ENCODE measurements around the gene TNFSF18. TPM values are rescaled to one million over a fixed set of nuclear protein-coding genes. Genes with fewer than 3 reads are reported as not detected.

Gene TNFSF18
- total RNA-seq, 2 experiments from 2014 or later: not detected

DNA sequence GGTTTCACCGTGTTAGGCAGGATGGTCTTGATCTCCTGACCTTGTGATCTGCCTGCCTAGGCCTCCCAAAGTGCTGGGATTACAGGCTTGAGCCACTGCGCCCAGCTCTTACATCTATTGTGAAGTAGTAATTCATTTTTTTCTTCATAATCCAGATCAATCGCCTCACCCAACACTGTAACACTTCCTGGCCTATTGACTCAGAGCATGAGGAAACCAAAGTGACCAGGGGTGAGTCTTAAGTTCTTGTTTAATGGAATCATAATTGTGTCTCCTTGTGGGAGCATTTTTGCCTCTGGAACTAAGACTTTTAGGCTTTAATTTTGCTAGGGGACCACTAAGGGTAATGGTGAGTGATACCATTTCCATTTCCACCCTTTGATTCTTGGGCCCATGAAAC lies 27.4 kb downstream of the TNFSF18 start:
- Mint-ChIP-seq H3K27me3 (ENCODE audit: low read depth) (peaks cover 1% of the 10 kb centered on the region), H3K4me1 (ENCODE audit: low read depth) (no peaks in the 10 kb centered on the region), H3K36me3 (ENCODE audit: low read depth) (no peaks in the 10 kb centered on the region), H3K4me3 (no peak overlapping the region), H3K9me3 (no peaks in the 10 kb centered on the region), H3K27ac (no peak overlapping the region)
- intact Hi-C loops (cut with micrococcal nuclease): no loop called here
- CTCF ChIA-PET: no interaction called here
- DNase-seq: no peak

DNA sequence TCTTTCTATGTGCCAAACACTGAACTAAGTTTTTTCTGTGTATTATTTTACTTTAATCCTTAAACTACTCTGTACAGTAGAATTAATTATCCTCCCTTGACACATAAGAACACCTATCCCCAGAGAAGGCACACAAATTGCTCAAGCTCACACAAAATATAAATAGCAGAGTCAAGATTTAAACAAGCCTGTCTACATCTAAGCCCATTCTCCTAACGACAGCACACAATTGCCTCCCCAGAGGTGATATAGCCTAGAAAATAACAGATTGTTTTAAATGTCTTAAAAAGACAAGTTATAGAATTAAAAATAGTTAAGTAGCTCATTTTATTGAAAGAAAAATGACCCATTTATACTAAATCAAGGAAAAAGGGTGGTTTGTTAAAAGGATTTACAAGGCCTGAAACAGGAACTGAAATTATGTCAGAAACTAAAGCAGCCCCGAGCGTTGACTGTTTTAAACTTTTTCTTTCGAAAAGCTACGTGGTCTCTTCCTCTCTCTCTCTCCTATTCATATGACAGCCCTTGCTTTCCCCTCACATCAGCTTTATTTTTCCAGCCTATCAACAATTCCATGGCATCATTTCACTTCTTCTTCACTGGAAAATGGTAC lies 30.5 kb downstream of the TNFSF18 start:
- peaks cover 3% of the 10 kb centered on the region for H3K4me1 Mint-ChIP-seq (ENCODE audit: low read depth)
- intact Hi-C loops (cut with micrococcal nuclease): no loop called here
- DNase-seq: no peak
- CTCF ChIA-PET: no interaction called here
- no peak overlapping the region for H3K27ac Mint-ChIP-seq
- H3K27me3 Mint-ChIP-seq (ENCODE audit: low read depth): no peaks in the 10 kb centered on the region
- no peaks in the 10 kb centered on the region for H3K9me3 Mint-ChIP-seq
- no peaks in the 10 kb centered on the region for H3K36me3 Mint-ChIP-seq (ENCODE audit: low read depth)
- H3K4me3 Mint-ChIP-seq: no peak overlapping the region

DNA sequence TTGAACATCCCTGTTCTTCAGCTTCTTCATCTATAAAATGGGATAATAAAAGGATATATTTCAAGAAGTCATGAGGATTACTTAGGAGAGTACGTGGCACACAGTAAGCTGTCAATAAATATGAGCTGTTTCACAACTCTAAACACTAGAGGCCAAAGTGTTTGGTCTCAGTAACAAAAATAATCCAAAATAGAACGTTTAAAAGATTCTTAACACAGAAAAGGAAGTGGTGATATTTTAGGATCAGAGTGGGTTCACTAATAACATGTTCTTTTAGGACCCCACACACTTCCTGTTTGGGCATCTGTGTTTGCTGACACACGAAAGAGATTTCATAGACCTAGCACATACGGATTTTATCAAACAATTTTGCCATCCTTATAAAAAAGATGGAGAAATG lies 32.9 kb downstream of the TNFSF18 start:
- intact Hi-C loops (cut with micrococcal nuclease): no loop called here
- Mint-ChIP-seq H3K4me3 (no peak overlapping the region), H3K27ac (no peak overlapping the region), H3K36me3 (ENCODE audit: low read depth) (no peaks in the 10 kb centered on the region), H3K27me3 (ENCODE audit: low read depth) (no peaks in the 10 kb centered on the region), H3K9me3 (no peaks in the 10 kb centered on the region), H3K4me1 (ENCODE audit: low read depth) (peaks cover 3% of the 10 kb centered on the region)
- CTCF ChIA-PET: interaction anchor here (0.6 to 0.9 kb wide), 4 partner anchors 41 to 1015 kb away, joined by 3 to 4 read pairs (median 4); no protein-coding TSS in a partner anchor
- no peak for DNase-seq

DNA sequence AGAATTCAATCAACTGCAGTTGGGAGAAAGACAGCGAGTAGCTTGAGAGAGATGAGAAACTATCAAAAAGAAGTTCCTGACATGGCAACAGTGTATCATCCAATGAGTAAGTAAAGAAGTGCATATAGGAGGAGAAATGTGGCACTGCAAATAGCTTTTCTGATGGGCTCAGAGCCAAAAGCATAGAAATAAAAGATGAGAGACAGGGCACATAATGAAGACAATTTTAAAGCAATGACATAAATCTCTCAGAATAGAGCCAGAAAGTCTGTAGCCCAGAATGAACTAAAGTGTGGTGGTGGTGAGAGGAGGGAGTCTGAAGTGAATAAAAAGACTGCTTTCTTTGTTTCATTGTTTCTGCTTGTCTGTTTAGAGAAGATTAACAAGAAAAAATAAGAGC lies 34.3 kb downstream of the TNFSF18 start:
- intact Hi-C loops (cut with micrococcal nuclease): no loop called here
- Mint-ChIP-seq H3K36me3 (ENCODE audit: low read depth) (no peaks in the 10 kb centered on the region), H3K27ac (no peak overlapping the region), H3K9me3 (no peaks in the 10 kb centered on the region), H3K27me3 (ENCODE audit: low read depth) (no peaks in the 10 kb centered on the region), H3K4me1 (ENCODE audit: low read depth) (peaks cover 3% of the 10 kb centered on the region), H3K4me3 (no peak overlapping the region)
- no peak for DNase-seq
- CTCF ChIA-PET: no interaction called here

DNA sequence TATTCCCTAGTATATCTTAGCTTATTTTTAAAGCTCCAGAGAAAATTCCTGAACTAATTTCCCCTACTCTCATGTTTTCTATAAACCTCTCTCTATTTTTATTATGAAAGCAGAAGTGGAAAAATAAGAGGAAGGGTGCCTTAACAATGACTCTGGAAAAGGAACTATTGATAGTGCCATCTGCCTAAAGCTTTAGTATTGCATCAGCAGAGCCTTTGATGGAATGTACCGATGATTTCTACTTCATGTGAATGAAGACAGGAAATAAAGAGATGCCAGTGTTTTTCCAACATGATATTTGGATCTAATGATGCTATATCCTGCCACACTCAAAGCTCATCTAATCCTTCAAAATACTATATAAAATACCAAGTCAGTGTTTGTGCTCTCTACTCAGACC lies 35.1 kb downstream of the TNFSF18 start:
- H3K9me3 Mint-ChIP-seq: no peaks in the 10 kb centered on the region
- H3K4me3 Mint-ChIP-seq: no peak overlapping the region
- DNase-seq: no peak
- intact Hi-C loops (cut with micrococcal nuclease): no loop called here
- no peak overlapping the region for H3K27ac Mint-ChIP-seq
- H3K36me3 Mint-ChIP-seq (ENCODE audit: low read depth): no peaks in the 10 kb centered on the region
- H3K4me1 Mint-ChIP-seq (ENCODE audit: low read depth): peaks cover 3% of the 10 kb centered on the region
- CTCF ChIA-PET: interaction anchor here (0.6 to 1.5 kb wide), 2 partner anchors 11 to 290 kb away, joined by 3 read pairs; no protein-coding TSS in a partner anchor
- no peaks in the 10 kb centered on the region for H3K27me3 Mint-ChIP-seq (ENCODE audit: low read depth)

DNA sequence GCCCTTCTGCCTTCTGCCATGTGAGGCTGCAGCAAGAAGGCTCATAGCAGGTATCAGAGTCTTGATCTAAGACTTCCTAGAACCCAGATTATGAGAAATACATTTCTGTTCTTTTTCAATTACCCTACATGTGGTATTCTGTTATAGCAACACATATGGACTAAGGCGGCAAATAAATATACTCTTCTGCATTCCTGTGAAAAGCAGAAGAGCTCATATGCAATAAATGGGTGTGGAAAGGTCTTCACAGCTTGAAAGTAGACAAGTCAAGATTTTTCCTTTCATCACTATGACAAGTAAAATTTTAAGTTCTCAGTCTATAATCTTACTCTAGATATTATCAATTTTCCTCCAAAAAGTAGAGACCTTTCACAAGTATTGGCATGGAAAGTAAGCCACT lies 36.6 kb downstream of the TNFSF18 start:
- no peak for DNase-seq
- Mint-ChIP-seq H3K36me3 (ENCODE audit: low read depth) (no peaks in the 10 kb centered on the region), H3K4me3 (no peak overlapping the region), H3K4me1 (ENCODE audit: low read depth) (peaks cover 3% of the 10 kb centered on the region), H3K9me3 (no peaks in the 10 kb centered on the region), H3K27ac (no peak overlapping the region), H3K27me3 (ENCODE audit: low read depth) (no peaks in the 10 kb centered on the region)
- intact Hi-C loops (cut with micrococcal nuclease): no loop called here
- CTCF ChIA-PET: interaction anchor here (1.5 kb wide), 1 partner anchor 13 kb away, joined by 3 read pairs; no protein-coding TSS in a partner anchor

DNA sequence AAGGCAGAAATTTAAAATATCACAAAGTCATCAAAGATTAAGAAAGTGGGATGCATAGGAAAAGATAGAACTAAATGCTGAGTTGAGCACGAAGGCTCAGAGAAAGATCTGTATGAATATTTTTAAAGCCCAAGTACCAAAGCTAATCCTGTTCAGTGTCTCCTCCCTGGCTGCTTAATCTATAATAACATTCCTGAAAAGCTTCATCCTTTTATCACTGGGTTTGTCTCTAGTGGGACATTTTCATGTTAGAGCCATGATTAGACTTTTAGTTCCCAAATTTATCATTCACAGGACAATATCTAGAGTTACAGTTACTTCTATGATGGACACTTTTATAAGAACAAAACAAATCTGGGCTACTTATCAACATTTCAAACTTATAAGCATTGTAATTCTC lies 38.6 kb downstream of the TNFSF18 start:
- Mint-ChIP-seq H3K27ac (no peak overlapping the region), H3K36me3 (ENCODE audit: low read depth) (no peaks in the 10 kb centered on the region), H3K4me1 (ENCODE audit: low read depth) (no peaks in the 10 kb centered on the region), H3K4me3 (no peak overlapping the region), H3K27me3 (ENCODE audit: low read depth) (no peaks in the 10 kb centered on the region), H3K9me3 (no peaks in the 10 kb centered on the region)
- no peak for DNase-seq
- intact Hi-C loops (cut with micrococcal nuclease): no loop called here
- CTCF ChIA-PET: no interaction called here

DNA sequence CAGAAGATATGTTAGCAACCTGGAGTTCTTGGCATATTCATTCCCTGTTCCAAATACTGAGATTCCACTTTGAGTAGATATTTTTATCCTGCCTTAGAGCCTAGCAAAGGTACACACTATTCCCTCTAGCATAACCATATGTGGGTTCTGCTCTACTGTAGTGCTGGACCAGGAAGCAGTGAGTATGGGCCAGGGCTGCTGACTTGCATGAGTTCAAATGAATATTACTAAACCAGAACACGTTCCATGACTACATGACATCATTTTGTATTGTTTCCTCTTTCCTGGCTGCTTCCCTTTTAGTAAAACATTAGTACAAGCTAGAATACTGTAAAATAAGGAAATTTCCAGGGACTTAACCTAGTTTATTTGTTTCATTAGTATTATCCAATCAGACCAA lies 41.1 kb downstream of the TNFSF18 start:
- H3K4me3 Mint-ChIP-seq: no peak overlapping the region
- H3K27me3 Mint-ChIP-seq (ENCODE audit: low read depth): no peaks in the 10 kb centered on the region
- DNase-seq: no peak
- no peak overlapping the region for H3K27ac Mint-ChIP-seq
- no peaks in the 10 kb centered on the region for H3K9me3 Mint-ChIP-seq
- H3K4me1 Mint-ChIP-seq (ENCODE audit: low read depth): peaks cover 12% of the 10 kb centered on the region
- no peaks in the 10 kb centered on the region for H3K36me3 Mint-ChIP-seq (ENCODE audit: low read depth)
- CTCF ChIA-PET: no interaction called here
- intact Hi-C loops (cut with micrococcal nuclease): no loop called here

DNA sequence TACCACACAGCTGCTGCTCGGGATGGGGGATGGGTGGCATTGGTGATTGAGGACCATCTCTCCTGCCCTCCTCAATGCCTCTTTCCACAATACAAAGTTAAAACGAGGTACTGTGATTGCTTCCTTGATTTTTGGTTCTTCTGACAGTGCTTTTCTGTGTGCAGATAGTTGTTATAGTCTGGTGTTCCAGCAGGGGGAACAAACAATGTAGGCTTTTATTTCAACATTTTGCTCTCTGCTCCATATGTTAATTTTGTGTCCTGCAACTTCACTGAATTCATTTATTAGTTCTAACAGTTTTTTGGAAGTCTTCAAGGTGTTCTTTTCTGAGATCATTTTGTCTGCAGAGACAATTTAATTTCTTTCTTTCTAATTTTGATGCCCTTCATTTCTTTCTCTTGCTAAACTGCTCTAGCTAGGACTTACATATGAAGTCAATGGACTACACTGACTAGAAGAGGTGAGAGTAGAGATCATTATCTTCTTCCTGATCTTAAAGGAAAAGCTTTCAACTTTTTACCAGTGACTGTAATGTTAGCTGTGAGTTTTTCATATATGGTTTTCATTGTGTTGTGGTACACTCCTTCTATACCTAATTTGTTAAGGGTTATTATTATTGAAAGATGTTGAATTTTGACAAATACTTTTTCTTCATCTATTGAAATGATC lies 45.4 kb downstream of the TNFSF18 start:
- H3K36me3 Mint-ChIP-seq (ENCODE audit: low read depth): no peaks in the 10 kb centered on the region
- CTCF ChIA-PET: no interaction called here
- H3K4me1 Mint-ChIP-seq (ENCODE audit: low read depth): peaks cover 12% of the 10 kb centered on the region
- H3K9me3 Mint-ChIP-seq: peaks cover 6% of the 10 kb centered on the region
- no peak overlapping the region for H3K4me3 Mint-ChIP-seq
- intact Hi-C loops (cut with micrococcal nuclease): no loop called here
- no peak overlapping the region for H3K27ac Mint-ChIP-seq
- no peak for DNase-seq
- no peaks in the 10 kb centered on the region for H3K27me3 Mint-ChIP-seq (ENCODE audit: low read depth)

DNA sequence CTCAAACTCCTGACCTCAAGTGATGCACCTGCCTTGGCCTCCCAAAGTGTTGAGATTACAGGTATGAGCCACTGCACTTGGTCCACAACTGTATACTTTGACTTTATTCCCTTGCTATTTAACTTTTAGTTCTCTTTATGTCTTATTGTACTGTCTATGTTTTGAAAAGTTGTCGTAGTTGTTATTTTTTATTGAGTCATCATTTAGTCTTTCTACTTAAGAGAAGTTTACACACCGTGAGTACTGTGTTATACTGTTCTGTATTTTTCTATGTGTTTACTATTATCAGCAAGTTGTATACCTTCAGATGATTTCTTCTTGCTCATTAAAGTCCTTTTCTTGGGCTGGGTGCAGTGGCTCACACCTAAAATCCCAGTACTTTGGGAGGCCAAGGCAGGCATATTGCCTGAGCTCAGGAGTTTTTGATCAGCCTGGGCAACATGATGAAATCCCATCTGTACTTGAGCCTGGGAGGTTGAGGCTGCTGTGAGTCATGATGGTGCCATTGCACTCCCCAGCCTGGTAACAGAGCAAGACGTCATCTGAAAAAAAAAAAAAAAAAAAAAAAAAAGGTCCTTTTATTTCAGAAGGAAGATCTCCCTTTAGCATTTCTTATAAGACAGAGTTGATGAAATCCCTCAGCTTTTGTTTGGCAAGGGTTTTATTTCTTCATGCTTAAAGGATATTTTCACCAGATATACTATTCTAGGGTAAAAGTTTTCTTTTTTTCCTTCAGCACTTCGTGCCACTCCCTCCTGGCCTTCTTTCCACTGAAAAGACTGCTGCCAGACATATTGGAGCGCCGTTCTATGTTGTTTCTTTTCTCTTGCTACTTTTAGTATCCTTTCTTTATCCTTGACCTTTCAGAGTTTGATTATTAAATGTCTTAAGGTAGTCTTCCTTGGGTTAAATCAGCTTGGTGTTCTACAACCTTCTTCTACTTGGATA lies 47.6 kb downstream of the TNFSF18 start:
- no peak for DNase-seq
- H3K9me3 Mint-ChIP-seq: peaks cover 7% of the 10 kb centered on the region
- CTCF ChIA-PET: interaction anchor here (0.8 kb wide), 1 partner anchor 179 kb away, joined by 6 read pairs; no protein-coding TSS in a partner anchor
- intact Hi-C loops (cut with micrococcal nuclease): no loop called here
- no peaks in the 10 kb centered on the region for H3K36me3 Mint-ChIP-seq (ENCODE audit: low read depth)
- H3K4me3 Mint-ChIP-seq: no peak overlapping the region
- H3K27me3 Mint-ChIP-seq (ENCODE audit: low read depth): no peaks in the 10 kb centered on the region
- no peak overlapping the region for H3K27ac Mint-ChIP-seq
- peaks cover 12% of the 10 kb centered on the region for H3K4me1 Mint-ChIP-seq (ENCODE audit: low read depth)

DNA sequence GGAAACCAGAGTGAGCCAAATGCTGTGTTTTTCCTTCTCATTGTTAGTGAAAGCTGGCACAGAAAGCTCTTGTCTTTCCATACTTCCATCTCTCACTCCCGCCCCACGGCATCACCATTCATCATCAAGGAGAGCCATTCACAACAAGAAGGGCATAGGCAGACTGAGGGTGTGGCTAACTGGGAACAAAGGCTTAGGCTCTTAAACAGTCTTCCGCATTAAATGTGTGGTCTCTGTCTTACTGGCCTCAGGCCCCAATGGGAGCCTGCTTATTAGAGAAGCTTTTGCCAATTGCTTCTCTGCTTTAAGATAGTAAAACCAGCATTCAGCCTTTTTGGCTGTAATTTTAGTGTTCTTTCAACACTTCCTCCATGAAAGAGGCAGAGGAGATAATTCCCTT lies 51.4 kb downstream of the TNFSF18 start:
- Mint-ChIP-seq H3K27ac (no peak overlapping the region), H3K4me1 (ENCODE audit: low read depth) (no peaks in the 10 kb centered on the region), H3K36me3 (ENCODE audit: low read depth) (no peaks in the 10 kb centered on the region), H3K9me3 (peaks cover 10% of the 10 kb centered on the region), H3K4me3 (no peak overlapping the region), H3K27me3 (ENCODE audit: low read depth) (no peaks in the 10 kb centered on the region)
- CTCF ChIA-PET: no interaction called here
- no peak for DNase-seq
- intact Hi-C loops (cut with micrococcal nuclease): no loop called here

DNA sequence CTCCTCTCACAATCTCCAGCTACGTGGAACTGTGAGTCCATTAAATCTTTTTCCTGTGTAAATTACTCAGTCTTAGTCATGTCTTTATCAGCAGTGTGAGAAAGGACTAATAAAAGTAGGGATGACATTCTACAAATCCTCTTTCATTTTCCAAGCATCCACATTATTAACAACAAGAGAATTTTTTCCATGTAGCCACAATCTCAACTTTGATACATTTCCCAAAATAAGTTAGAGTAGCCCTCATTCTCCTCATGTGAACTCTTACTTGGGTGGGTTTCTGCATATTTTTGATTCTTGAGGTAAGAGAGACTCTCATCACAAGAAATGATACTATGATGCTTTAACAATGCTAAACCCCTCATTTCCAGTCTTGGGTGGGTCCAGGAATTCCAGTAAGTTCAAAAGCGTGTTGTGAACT lies 52.8 kb downstream of the TNFSF18 start:
- H3K4me3 Mint-ChIP-seq: no peak overlapping the region
- no peaks in the 10 kb centered on the region for H3K4me1 Mint-ChIP-seq (ENCODE audit: low read depth)
- H3K36me3 Mint-ChIP-seq (ENCODE audit: low read depth): no peaks in the 10 kb centered on the region
- intact Hi-C loops (cut with micrococcal nuclease): no loop called here
- no peak overlapping the region for H3K27ac Mint-ChIP-seq
- CTCF ChIA-PET: no interaction called here
- H3K9me3 Mint-ChIP-seq: peaks cover 10% of the 10 kb centered on the region
- H3K27me3 Mint-ChIP-seq (ENCODE audit: low read depth): no peaks in the 10 kb centered on the region
- DNase-seq: no peak
